ENCODE data around the gene F3.

F3 gene

DNA sequence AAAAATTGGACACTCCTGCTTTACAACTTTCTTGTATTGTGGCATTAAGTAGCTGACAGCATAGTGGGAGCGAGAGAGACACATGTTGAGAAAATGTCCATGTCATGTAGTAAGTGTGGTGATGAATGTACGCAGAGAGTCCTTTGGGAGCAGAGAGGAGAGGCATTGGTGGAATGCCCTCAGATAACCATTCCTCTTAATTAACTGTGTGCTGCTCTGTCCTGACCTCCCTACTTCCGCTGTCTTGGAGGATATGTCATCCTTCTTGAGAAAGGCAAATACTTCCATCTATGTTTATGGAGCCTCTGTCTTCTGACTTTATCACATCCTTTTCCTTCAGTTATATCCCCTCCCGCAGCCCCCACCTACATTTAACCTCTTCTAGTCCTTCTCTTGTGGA lies 38.4 kb downstream of the F3 start:
- no peaks in the 10 kb centered on the region for H3K9me3 ChIP-seq (ENCODE audit: control insufficient read depth in 2 of 2, low read length in 2 of 2)
- H3K4me3 ChIP-seq (ENCODE audit: low read length in 2 of 2): no peak overlapping the region
- no peak overlapping the region for H3K9ac ChIP-seq (ENCODE audit: low read length in 2 of 2)
- H3K27me3 ChIP-seq (ENCODE audit: control insufficient read depth in 1 of 2, insufficient read depth in 2 of 2, low read length in 2 of 2): no peaks in the 10 kb centered on the region
- H3K4me1 ChIP-seq (ENCODE audit: control insufficient read depth, insufficient read depth, low read length): no peaks in the 10 kb centered on the region
- no peak overlapping the region for H3K27ac ChIP-seq (ENCODE audit: low read length)
- peaks cover 7 to 9% of the 10 kb centered on the region in 2 donors for H3K36me3 ChIP-seq (ENCODE audit: control insufficient read depth in 2 of 2, insufficient read depth in 2 of 2, low read length in 2 of 2)

GRCh38 chr1:94501935-94502334 lies 39.6 kb downstream of the F3 start:
- no peak overlapping the region for H3K4me3 ChIP-seq (ENCODE audit: low read length in 2 of 2)
- H3K4me1 ChIP-seq (ENCODE audit: control insufficient read depth, insufficient read depth, low read length): no peaks in the 10 kb centered on the region
- H3K9me3 ChIP-seq (ENCODE audit: control insufficient read depth in 2 of 2, low read length in 2 of 2): no peaks in the 10 kb centered on the region
- H3K27me3 ChIP-seq (ENCODE audit: control insufficient read depth in 1 of 2, insufficient read depth in 2 of 2, low read length in 2 of 2): no peaks in the 10 kb centered on the region
- H3K9ac ChIP-seq (ENCODE audit: low read length in 2 of 2): no peak overlapping the region
- peaks cover 7 to 9% of the 10 kb centered on the region in 2 donors for H3K36me3 ChIP-seq (ENCODE audit: control insufficient read depth in 2 of 2, insufficient read depth in 2 of 2, low read length in 2 of 2)
- no peak overlapping the region for H3K27ac ChIP-seq (ENCODE audit: low read length)

- peaks cover 7 to 9% of the 10 kb centered on the region in 2 donors for H3K36me3 ChIP-seq (ENCODE audit: control insufficient read depth in 2 of 2, insufficient read depth in 2 of 2, low read length in 2 of 2)
- H3K27ac ChIP-seq (ENCODE audit: low read length): no peak overlapping the region
- no peaks in the 10 kb centered on the region for H3K9me3 ChIP-seq (ENCODE audit: control insufficient read depth in 2 of 2, low read length in 2 of 2)
Observed at GRCh38 chr1:94501426-94501825, 40.1 kb downstream of the F3 start.

GRCh38 chr1:94496076-94496755 lies 45.3 kb downstream of the F3 start:
- Histone ChIP-seq H3K36me3 (ENCODE audit: control insufficient read depth in 2 of 2, insufficient read depth in 2 of 2, low read length in 2 of 2) (peaks cover 7% of the 10 kb centered on the region in 2 donors), H3K9ac (ENCODE audit: low read length in 2 of 2) (no peak overlapping the region), H3K27ac (ENCODE audit: low read length) (no peak overlapping the region), H3K4me3 (ENCODE audit: low read length in 2 of 2) (no peak overlapping the region), H3K27me3 (ENCODE audit: control insufficient read depth in 1 of 2, insufficient read depth in 2 of 2, low read length in 2 of 2) (no peaks in the 10 kb centered on the region), H3K9me3 (ENCODE audit: control insufficient read depth in 2 of 2, low read length in 2 of 2) (no peaks in the 10 kb centered on the region), H3K4me1 (ENCODE audit: control insufficient read depth, insufficient read depth, low read length) (no peaks in the 10 kb centered on the region)

More at GRCh38 chr1:94501426-94501825, 40.1 kb downstream of the F3 start:
- no peaks in the 10 kb centered on the region for H3K4me1 ChIP-seq (ENCODE audit: control insufficient read depth, insufficient read depth, low read length)
- H3K4me3 ChIP-seq (ENCODE audit: low read length in 2 of 2): no peak overlapping the region
- no peak overlapping the region for H3K9ac ChIP-seq (ENCODE audit: low read length in 2 of 2)
- H3K27me3 ChIP-seq (ENCODE audit: control insufficient read depth in 1 of 2, insufficient read depth in 2 of 2, low read length in 2 of 2): no peaks in the 10 kb centered on the region

DNA sequence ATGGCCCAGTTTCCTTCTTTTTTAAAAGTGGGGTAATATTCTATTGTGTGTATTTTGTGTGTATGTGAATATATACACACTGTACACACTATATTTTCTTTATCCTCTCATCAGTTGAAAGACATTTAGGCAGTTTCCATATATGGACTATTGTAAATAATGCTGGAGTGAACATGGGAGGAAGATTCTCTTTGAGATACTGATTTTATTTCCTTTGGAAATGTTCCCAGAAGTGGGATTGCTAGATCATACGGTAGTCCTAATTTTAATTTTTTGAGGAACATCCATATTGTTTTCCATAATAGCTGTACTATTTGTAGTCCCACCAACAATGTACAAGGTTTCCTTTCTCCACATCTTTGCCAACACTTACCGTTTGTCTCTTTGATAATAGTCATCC lies 51.0 kb downstream of the F3 start:
- H3K27ac ChIP-seq (ENCODE audit: low read length): no peak overlapping the region
- H3K9me3 ChIP-seq (ENCODE audit: control insufficient read depth in 2 of 2, low read length in 2 of 2): no peaks in the 10 kb centered on the region
- H3K9ac ChIP-seq (ENCODE audit: low read length in 2 of 2): no peak overlapping the region
- H3K4me1 ChIP-seq (ENCODE audit: control insufficient read depth, insufficient read depth, low read length): no peaks in the 10 kb centered on the region
- peaks cover 2 to 5% of the 10 kb centered on the region in 2 donors for H3K36me3 ChIP-seq (ENCODE audit: control insufficient read depth in 2 of 2, insufficient read depth in 2 of 2, low read length in 2 of 2)
- no peak overlapping the region for H3K4me3 ChIP-seq (ENCODE audit: low read length in 2 of 2)
- H3K27me3 ChIP-seq (ENCODE audit: control insufficient read depth in 1 of 2, insufficient read depth in 2 of 2, low read length in 2 of 2): no peaks in the 10 kb centered on the region

- H3K36me3 ChIP-seq (ENCODE audit: control insufficient read depth in 2 of 2, insufficient read depth in 2 of 2, low read length in 2 of 2): peaks cover 0 to 4% of the 10 kb centered on the region in 2 donors
Observed at GRCh38 chr1:94486990-94487389, 54.6 kb downstream of the F3 start.

GRCh38 chr1:94481473-94481933 lies 60.1 kb downstream of the F3 start:
- Histone ChIP-seq H3K4me1 (ENCODE audit: control insufficient read depth, insufficient read depth, low read length) (no peaks in the 10 kb centered on the region), H3K9ac (ENCODE audit: low read length in 2 of 2) (no peak overlapping the region), H3K27ac (ENCODE audit: low read length) (no peak overlapping the region), H3K27me3 (ENCODE audit: control insufficient read depth in 1 of 2, insufficient read depth in 2 of 2, low read length in 2 of 2) (no peaks in the 10 kb centered on the region), H3K4me3 (ENCODE audit: low read length in 2 of 2) (no peak overlapping the region), H3K36me3 (ENCODE audit: control insufficient read depth in 2 of 2, insufficient read depth in 2 of 2, low read length in 2 of 2) (peaks cover 4 to 6% of the 10 kb centered on the region in 2 donors), H3K9me3 (ENCODE audit: control insufficient read depth in 2 of 2, low read length in 2 of 2) (no peaks in the 10 kb centered on the region)

More at GRCh38 chr1:94486990-94487389, 54.6 kb downstream of the F3 start:
- Histone ChIP-seq H3K27ac (ENCODE audit: low read length) (no peak overlapping the region), H3K9ac (ENCODE audit: low read length in 2 of 2) (no peak overlapping the region), H3K4me3 (ENCODE audit: low read length in 2 of 2) (no peak overlapping the region), H3K4me1 (ENCODE audit: control insufficient read depth, insufficient read depth, low read length) (no peaks in the 10 kb centered on the region), H3K9me3 (ENCODE audit: control insufficient read depth in 2 of 2, low read length in 2 of 2) (no peaks in the 10 kb centered on the region), H3K27me3 (ENCODE audit: control insufficient read depth in 1 of 2, insufficient read depth in 2 of 2, low read length in 2 of 2) (no peaks in the 10 kb centered on the region)

DNA sequence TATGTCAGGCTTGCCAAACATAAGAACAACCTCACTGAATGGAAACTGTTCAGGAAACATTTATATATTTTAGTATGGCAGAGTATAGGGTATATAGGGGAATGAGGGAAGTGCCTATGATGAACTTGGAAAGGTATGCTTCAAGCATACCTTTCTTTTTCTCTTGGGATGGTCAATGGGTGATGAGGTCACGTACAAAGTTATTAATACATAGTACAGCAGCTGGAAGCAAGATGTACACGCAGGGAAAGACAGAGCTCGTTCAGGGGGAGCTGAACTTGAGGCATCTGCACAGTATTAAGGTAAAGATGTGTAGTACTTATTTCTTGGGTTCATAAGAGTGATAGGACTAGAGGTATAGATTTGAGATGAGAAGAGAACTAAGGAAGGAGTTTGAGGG lies 61.9 kb downstream of the F3 start:
- Histone ChIP-seq H3K9ac (ENCODE audit: low read length in 2 of 2) (no peak overlapping the region), H3K36me3 (ENCODE audit: control insufficient read depth in 2 of 2, insufficient read depth in 2 of 2, low read length in 2 of 2) (peaks cover 4 to 12% of the 10 kb centered on the region in 2 donors), H3K9me3 (ENCODE audit: control insufficient read depth in 2 of 2, low read length in 2 of 2) (no peaks in the 10 kb centered on the region), H3K4me1 (ENCODE audit: control insufficient read depth, insufficient read depth, low read length) (no peaks in the 10 kb centered on the region), H3K27me3 (ENCODE audit: control insufficient read depth in 1 of 2, insufficient read depth in 2 of 2, low read length in 2 of 2) (no peaks in the 10 kb centered on the region), H3K4me3 (ENCODE audit: low read length in 2 of 2) (no peak overlapping the region), H3K27ac (ENCODE audit: low read length) (no peak overlapping the region)

All from stomach smooth muscle (tissue), 2 donors.